Ammon's horn (tissue), 1 donor: ENCODE measurements around the gene TCEAL9.
"Not testable (repeated sequence)": the region's sequence is repeated elsewhere in the genome, so short reads cannot be mapped to it uniquely, and the experiment has no call there.

Experiments
- DNase-seq: peaks from one replicate; pipeline ENCODE4 v3.0.0-alpha.2; 2016; ENCODE audit warnings: low spot score

TCEAL9 gene

DNA sequence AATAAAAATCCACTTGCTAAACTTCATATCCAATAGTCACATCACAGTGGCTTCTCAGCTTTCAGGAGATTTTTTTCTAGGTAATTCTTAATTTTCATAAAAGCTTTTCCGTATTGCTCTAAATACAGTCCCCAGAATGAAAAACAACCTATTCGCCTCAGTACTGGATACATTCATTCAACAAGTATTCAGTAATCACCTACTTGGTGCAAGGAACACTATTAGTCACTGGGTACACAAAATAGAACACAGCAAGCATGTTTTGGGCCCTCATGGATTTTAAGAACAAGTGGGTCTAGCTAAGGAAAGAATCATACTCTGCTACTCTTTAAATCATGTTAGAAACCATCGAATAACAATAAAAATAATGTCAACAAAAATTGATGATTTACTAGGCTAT lies 17.3 kb downstream of the TCEAL9 start:
- DNase-seq = no peak

DNA sequence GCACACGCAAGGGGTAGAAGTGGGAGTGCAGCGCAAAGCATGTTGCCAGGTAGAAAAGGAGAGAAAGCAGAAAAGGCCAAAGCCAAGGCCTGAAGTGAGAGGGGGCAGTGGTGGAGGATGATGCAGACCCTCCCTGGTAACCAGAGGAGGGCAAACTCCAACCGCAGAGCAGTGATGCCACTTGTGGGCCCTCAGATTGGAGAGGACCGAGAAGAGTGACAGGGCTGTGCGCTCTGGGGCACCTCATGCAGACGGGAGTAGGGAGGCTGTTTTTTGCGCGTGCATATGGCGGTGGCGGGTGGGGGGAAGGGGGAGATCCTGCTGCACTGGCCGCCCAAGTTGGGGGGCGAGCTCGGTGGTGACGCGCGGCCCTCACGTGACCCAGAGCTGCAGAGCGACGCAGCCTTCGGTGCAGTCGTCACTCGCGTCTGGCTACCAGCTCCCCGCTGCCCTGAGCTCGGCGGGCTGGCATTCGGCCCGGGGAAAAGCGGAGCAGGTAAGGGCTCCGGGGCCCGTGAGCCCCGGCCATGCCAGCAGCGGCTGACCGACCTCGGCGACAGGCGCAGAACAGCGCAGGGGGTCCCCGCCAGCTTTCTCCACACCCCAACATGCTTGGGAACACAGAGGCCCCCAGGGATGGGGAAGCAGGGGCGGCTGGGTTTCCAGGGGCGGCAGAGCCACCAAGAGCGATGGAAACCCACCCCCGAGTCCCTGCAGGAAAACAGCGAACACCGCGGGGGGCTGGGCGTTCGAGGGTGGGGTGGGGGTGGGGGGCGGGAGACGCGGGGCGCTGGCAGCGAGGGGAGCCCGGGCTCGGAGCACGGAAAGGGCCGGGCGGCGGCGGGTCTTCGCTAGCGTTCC lies 20.0 kb downstream of the TCEAL9 start, which contains the start of gene BEX3:
Gene BEX3, plus strand, starts transcription at position 421 of the 861 bp plus-strand sequence. CDS start 984 bp downstream, outside the sequence.
- peak; percentile 80 for DNase-seq

DNA sequence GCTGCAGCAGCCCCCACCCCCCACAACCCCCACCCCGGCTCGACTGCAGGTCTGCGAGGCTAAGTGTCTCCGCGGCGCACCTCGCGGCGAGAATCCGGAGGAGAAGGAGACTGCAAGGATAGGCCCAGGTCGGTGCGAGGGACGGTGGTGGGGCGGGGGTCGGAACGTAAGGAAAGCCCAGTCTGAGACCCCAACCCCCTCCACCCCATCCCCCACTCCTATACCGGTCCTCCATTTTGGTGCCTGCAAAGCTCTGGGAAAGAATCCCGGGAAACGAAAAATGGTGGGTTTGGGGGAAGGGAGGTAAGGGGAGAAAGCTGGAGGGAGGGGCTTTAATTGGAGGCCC lies 20.6 kb downstream of the TCEAL9 start:
- no peak for DNase-seq

DNA sequence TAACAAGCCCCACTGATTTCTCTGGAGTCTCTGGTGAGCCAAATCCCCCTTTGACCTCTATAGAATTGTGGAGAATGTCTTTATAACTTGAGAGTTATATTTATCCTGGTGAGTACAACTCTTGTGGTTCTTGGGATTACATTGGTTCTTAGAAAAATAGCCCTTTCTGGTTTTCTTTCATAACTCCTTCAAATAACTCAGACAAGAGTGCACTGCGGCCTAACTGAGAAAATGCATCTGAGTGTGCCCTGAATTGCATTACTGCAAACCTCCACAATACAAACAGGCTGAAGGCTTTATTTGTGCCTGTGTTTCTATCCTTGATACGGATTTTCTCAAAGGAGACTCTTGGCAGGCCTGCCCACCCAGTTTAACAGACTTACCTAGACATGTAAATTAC lies 22.7 kb downstream of the TCEAL9 start:
- no peak for DNase-seq

DNA sequence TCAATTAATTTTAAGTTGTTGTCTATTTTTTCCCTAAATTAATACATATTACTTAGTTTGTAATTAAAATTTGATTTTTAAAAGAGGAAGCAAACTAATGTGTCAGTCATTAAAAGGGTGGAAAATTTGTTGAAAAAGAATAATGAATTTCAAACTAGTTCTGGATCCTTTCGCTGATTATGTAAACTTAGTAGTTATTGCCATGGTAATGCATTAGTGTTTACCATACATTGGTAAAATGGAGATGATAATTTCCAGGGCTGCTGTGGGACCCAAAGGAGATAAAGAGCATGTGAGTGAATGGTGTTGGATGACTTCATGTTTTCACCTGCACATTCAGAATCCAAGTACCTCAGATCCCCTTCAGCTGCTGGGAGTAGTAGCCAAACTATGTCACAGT lies 26.6 kb downstream of the TCEAL9 start:
- no peak for DNase-seq

DNA sequence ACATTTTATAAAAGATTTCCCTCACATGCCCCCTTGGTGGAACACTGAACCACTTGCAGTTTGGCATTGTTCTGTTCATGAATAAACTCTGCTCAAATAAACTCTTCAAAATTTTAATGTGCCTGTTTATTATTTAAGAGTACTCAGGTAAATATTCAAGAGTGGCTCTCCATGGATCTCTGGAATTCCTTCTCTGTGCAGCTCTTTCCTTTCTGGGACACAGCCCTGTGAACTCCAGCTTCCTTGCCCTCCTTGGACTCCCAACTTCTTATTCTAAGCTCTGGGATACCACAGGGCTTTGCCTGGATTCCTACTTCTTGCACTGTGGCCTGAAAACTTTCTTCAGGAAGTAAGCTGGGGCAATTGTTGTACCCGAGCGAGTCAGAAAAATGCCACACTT lies 28.4 kb downstream of the TCEAL9 start:
- DNase-seq = no peak

DNA sequence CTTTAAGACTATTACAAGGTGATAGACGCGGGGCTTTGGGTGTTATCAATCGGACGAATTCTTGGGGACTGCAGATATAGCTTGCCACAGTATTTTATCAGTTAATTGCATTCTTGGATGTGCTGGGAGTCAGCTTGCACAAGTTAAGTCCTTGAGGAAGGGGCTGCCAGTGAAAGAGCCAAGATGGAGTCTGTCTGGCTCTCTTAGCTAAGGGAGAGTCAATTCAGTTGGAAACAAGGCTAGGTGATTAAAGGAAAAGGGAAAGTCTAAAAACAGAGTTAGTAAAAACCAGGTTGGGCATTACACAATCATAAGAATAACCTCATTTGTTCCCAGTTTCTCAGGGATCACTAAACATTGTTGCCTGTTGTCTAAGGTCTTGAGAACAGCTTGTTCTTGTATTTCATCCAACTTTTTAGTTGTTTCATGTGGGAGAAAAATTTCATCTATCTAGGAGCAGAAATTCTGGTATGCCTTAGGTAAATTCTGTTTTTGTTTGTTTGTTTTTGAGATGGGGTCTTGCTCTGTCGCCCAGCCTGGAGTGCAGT lies 29.1 kb downstream of the TCEAL9 start:
- not testable (repeated sequence) for DNase-seq

DNA sequence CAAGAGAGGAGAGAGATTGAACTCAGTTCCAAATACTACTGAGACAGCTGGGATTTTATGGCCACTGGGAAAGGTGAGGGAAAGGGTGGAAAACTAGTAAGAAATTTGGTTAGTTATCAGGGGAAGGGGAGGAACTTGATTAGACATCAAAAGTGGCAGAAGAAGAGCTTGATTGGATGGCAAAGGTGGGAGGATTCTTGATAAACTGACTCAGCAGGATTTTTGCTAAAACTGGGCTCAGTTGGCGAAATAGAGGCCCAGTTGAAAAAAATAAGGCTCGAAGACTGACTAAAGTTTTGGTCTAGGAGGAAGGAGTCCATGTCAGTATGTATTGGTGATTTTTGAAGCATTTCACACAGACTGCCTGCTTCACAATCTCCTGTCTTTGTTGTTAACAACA lies 30.0 kb downstream of the TCEAL9 start:
- no peak for DNase-seq

DNA sequence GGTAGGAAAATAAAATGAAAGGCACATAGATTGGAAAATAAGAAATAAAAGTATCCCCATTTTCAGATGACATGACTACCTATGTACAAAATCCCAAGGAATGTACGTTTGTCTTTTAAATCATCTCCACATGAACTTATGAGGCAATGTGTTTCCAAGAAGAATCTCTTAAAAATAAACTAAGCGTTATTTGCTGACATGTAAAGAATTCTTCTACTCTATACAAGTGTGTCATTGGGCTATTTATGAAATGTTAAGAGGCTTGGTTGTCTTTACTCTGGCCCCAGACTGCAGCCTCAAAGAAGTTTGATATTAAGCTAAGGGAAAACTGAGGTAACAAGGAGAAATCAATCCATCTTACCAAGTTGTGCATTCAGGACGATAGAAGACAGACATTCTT lies 37.2 kb downstream of the TCEAL9 start:
- no peak for DNase-seq

DNA sequence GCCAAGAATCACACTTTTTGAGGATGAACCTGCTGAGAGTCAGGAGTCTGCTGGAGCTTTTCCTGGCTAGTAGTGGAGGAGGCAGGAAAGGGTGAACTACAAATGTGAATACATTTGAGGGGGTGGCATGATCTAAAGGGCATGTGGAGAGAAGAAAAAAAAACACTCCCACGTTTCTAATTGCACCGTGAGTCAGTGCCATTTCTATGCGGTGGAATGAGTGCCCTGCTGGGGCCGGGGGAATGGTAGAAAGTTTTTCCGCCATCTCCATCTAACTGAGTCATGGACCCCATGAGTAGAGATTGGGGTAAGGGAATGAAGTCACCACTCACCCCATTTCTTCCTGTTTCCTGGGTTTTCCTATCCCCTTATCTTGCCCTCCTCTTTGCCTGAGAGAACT lies 39.9 kb downstream of the TCEAL9 start:
- DNase-seq = no peak

DNA sequence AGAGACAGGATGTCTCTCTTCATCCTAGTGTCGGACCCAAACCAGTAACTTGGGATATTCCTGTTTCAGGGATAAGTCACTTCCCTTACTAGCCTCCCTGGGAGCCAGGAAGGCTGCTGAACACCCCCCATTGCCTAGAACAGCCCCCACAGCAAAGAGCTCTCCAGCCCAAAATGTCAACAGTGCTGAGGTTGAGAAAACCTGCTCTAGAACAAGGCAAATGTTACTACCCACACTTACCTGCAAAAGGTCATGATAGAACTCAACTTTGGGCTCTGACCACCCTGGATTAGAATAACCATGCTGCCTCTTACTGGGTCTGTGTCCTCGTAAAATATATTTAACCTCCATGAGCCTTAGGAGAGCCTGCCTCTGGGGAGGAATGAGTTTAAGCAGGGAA lies 40.4 kb downstream of the TCEAL9 start:
- DNase-seq = no peak

DNA sequence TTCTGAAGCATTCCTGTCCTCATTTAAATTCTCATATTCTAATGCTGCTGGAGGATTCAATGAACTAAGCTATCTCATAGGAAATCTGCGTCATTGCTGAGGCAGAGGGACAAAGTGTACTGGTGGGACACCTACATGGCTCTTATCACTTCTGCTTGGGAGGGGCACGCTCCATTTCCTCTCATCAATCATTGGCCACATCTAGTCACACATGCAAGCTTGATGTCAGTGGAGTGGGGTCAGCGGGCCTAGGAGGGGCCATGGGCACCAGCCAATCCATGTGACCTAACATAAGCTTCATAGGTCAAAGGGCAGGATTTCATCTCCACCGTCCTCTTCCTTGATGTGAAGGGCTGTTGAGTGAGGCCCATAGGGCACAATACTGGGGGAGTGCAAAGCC lies 41.4 kb downstream of the TCEAL9 start:
- no peak for DNase-seq

DNA sequence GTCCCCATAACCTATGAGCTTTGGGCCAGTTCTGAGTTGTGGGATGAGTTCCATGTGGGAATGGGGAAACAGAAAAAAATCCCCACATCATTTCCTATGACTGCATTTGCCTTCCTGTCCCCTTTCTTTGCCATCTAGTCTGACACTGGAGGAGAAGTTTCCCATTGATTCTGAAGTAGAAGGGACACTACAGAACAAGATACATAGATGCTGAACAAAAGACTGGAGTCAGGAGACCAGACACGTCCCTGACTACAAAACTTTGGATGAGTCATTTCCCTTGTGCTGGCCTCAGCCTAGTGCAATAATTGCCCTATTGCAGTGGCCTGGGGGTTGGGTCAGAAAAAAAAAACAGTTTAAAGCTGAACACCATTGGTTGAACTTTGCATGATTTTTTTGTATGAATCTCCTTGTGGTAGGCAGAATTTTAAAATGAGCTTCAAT lies 42.1 kb downstream of the TCEAL9 start:
- no peak for DNase-seq

DNA sequence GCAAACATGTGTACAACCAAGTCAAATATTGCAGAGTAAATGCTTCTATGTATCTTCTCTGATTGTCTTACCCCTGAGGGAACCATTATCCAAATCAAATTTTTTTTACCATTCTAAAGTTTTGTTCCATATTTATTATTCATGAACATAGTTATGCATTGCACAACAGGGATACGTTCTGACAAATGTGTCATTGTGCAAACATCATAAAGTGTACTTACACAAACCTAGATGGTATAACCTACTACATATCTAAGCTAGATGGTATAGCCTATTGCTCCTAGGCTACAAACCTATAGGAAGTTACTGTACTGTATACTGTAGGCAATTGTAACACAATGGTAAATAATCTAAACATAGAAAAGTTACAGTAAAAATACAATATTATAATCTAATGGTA lies 43.4 kb downstream of the TCEAL9 start:
- DNase-seq = no peak

DNA sequence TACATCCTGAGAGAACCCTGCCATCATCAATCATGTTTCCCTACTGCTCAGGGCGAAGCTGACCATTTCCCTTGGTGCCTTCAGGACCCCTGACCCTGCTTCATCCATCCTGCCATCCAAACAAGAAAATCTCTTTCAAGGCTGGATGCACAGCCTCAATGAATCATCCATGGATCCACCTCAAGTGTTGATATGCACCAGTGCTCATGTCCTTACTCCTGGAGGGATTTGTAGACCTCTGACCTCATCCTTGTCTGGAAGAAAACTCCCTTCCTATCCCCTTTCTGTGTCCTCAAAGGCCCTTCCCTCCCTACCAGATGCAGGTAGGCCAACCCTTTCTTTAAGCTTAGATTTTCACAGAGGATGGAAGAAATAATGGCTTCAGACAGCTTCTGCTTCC lies 44.6 kb downstream of the TCEAL9 start:
- DNase-seq = no peak

DNA sequence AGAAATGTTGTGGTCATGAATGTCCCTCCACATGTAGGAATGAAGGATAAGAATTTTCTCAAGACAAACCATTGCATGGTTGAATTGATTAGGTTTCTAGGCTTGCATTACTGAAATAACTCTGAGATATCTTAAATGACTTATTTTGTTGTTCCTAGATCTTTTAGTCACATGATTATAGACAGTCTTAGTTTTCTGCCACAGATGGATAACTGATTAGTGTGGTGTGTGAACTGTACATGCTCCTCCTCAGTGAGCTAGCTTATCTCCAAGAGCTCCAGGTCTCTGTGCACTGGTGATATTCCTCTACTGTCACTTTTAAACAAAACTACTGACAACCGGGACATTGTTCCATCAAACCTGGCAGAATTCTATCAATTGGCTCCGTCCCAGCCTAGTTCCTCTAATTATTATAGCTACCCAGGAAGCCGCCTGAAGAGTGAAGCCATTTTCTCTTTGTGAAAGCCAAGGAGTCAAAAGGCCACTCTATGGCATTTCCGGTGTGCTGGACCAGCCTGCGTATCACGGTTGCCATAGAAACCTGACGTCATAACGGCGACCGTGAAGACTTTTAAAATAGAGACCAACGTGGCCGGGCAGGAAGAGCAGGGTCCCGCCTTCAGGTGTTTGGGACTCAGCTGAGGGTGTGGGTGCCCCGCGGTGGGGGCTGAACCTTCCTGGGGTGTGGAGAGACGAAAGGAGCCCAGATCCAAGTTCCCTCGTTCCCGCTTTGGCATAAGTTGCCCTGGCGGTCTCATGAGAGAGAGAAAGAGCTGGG lies 48.1 kb downstream of the TCEAL9 start:
- DNase-seq = peak; percentile 20

DNA sequence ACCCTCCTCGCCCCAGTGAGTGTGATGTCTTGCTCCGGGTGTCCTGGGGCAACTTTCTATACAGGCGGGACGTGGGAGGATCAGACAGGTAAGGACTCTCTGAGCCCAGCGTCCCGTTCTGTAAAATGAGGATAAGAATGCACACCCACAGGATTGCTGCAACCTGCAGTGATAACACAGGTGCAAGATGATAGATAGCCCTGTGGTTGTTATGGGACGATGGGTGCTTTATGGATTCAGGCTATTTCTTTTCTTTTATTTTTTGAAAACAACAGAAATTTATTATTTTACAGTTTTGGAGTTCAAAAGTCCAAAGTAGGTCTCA lies 48.7 kb downstream of the TCEAL9 start:
- DNase-seq = no peak

DNA sequence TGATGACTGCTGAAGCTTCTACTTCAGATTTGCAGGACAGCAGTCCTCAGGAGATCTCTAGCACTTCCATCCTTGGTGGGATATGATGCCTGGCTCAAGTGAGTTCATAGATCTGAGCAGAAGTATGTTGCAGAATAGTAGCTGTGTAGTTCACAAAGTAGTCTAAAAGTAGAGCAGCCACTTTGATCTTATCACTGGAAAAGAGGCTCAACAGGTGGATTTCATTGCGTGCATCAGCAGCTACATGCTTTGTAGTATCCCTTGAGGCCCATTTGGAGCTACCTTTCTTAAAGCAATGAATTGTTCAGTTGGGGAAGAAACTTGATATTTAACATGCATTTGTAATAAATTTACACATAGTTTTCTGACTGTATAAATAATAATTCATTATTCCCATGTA lies 50.0 kb downstream of the TCEAL9 start:
- DNase-seq = no peak

DNA sequence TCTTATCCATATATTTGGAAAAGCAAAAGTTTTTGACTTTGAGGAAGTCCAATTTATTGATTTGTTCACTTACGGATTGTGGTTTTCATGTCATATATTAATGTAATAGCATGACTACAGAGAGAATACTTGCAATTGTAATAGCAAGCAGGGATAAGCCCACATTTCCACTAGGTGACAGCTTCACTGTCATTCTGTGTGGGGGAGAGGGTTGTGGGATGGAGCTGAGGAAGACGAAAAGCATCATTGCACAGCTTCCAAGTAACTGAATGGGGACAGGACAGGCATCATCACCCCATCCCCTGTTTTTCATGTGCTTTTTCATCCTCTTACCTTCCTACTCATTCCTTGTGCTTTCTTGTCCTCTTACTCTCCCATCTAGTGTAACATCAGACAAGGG lies 51.5 kb downstream of the TCEAL9 start:
- DNase-seq = no peak
